ENCODE results near the gene SHISA5. TPM values are rescaled to one million over a fixed set of nuclear protein-coding genes. Genes with fewer than 3 reads are reported as not detected.

Gene SHISA5
- total RNA-seq, 1 experiment from 2014 or later: 192 TPM

- TF ChIP-seq, protein P1, sequence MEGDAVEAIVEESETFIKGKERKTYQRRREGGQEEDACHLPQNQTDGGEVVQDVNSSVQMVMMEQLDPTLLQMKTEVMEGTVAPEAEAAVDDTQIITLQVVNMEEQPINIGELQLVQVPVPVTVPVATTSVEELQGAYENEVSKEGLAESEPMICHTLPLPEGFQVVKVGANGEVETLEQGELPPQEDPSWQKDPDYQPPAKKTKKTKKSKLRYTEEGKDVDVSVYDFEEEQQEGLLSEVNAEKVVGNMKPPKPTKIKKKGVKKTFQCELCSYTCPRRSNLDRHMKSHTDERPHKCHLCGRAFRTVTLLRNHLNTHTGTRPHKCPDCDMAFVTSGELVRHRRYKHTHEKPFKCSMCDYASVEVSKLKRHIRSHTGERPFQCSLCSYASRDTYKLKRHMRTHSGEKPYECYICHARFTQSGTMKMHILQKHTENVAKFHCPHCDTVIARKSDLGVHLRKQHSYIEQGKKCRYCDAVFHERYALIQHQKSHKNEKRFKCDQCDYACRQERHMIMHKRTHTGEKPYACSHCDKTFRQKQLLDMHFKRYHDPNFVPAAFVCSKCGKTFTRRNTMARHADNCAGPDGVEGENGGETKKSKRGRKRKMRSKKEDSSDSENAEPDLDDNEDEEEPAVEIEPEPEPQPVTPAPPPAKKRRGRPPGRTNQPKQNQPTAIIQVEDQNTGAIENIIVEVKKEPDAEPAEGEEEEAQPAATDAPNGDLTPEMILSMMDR (IDR thresholded peaks at IDR 0.05; ENCODE audit: unreplicated experiment): no peak
- CTCF ChIA-PET: interaction anchor here (1.7 to 6.5 kb wide), 3 partner anchors 33 to 238 kb away, joined by 5 to 243 read pairs (median 10); no protein-coding TSS in a partner anchor
- no peak overlapping the region for H3K27ac Mint-ChIP-seq (ENCODE audit: unreplicated experiment)
- intact Hi-C loops (cut with micrococcal nuclease; ENCODE audit: unreplicated experiment): no loop called here
- DNase-seq: no peak
- no peaks in the 10 kb centered on the region for H3K27me3 Mint-ChIP-seq (ENCODE audit: unreplicated experiment)
- H3K9me3 Mint-ChIP-seq (ENCODE audit: low read depth, unreplicated experiment): no peaks in the 10 kb centered on the region
- H3K36me3 Mint-ChIP-seq (ENCODE audit: insufficient read depth, unreplicated experiment): peaks cover 26% of the 10 kb centered on the region
- no peak overlapping the region for H3K4me3 Mint-ChIP-seq (ENCODE audit: low read depth, unreplicated experiment)
- peaks cover 34% of the 10 kb centered on the region for H3K4me1 Mint-ChIP-seq (ENCODE audit: low read depth, unreplicated experiment)
- no TSS peak for BruUV-seq (replicated peaks)
Observed at GRCh38 chr3:48432411-48433371, 71.3 kb downstream of the SHISA5 start.

- Mint-ChIP-seq H3K27ac (ENCODE audit: unreplicated experiment) (peak overlapping the region; percentile 89), H3K36me3 (ENCODE audit: insufficient read depth, unreplicated experiment) (peaks cover 36% of the 10 kb centered on the region), H3K4me3 (ENCODE audit: low read depth, unreplicated experiment) (peak overlapping the region; percentile 27), H3K4me1 (ENCODE audit: low read depth, unreplicated experiment) (peaks cover 47% of the 10 kb centered on the region), H3K27me3 (ENCODE audit: unreplicated experiment) (no peaks in the 10 kb centered on the region), H3K9me3 (ENCODE audit: low read depth, unreplicated experiment) (no peaks in the 10 kb centered on the region)
- TF ChIP-seq, protein P1 (IDR thresholded peaks at IDR 0.05; ENCODE audit: unreplicated experiment): no peak
- BruUV-seq (replicated peaks): no TSS peak
- no peak for DNase-seq
- CTCF ChIA-PET: no interaction called here
- intact Hi-C loops (cut with micrococcal nuclease; ENCODE audit: unreplicated experiment): no loop called here
Observed at GRCh38 chr3:48431224-48432029, 72.5 kb downstream of the SHISA5 start.

DNA sequence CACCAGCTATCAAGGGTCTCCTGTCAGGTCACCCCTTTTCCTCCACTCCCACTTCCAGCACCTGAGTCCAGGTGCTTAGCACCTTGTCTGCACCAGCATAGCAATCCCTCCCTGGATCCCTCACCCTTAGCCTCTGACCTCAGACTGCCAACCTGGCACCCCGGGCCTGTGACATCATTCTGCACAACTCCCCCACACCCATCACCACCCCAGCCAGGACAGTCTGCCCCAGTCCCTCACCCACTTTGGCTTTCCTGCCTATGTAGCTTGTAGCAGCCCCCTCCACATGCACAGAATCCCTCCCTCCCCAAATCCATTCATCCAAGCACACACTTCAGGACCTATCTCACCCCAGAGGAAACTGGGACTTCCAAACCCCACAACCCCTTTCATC, 73.3 kb downstream of the SHISA5 start:
- Mint-ChIP-seq H3K27ac (ENCODE audit: unreplicated experiment) (peak overlapping the region; percentile 89), H3K9me3 (ENCODE audit: low read depth, unreplicated experiment) (no peaks in the 10 kb centered on the region), H3K4me3 (ENCODE audit: low read depth, unreplicated experiment) (peak overlapping the region; percentile 80), H3K36me3 (ENCODE audit: insufficient read depth, unreplicated experiment) (peaks cover 36% of the 10 kb centered on the region), H3K27me3 (ENCODE audit: unreplicated experiment) (no peaks in the 10 kb centered on the region), H3K4me1 (ENCODE audit: low read depth, unreplicated experiment) (peaks cover 54% of the 10 kb centered on the region)
- CTCF ChIA-PET: interaction anchor here (3.3 kb wide), 1 partner anchor 30 kb away, joined by 23 read pairs; no protein-coding TSS in a partner anchor
- DNase-seq: no peak
- TF ChIP-seq, protein P1 (IDR thresholded peaks at IDR 0.05; ENCODE audit: unreplicated experiment): no peak
- intact Hi-C loops (cut with micrococcal nuclease; ENCODE audit: unreplicated experiment): no loop called here
- BruUV-seq (replicated peaks): no TSS peak

DNA sequence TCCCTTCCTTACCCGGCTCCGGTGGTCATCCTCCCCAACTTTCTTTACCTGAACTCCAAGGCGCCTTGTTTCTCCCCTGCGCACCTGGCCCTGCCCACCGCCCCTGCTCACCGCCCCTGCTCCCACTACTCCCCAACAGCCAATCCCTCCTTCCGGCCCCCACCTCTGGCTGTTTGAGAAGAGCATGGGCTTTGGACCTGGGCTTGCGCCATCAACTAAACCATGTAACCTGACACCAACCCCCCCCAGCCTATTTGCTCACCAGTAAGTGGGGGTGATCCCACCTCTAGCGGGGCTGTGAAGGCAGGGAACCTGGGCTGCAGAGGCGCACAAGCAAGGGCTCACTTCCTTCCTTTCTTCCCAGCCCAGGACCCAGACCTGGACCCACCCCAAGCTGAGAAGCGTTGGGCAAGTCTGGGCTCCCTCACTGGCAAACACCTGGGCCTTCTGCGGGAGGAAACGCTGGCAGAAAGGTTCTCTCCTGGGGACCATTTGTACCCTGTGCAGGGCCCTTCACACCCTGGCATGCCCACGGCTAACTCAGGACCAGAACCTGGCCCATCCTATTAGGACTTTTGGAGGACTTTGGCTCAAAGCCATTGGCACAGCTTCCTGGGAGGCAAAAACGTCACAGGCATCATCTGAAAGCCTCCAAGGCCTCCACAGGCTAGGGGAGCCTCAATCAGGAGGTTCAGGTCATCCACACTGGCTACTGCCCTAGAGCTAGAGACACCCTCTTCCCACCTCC, 73.8 kb downstream of the SHISA5 start, which contains the start of gene PLXNB1:
Gene PLXNB1 (minus strand): TSS at position 127 of the 748 bp plus-strand sequence. CDS start 5,475 bp downstream, outside the sequence.
- TF ChIP-seq, protein P1 (IDR thresholded peaks at IDR 0.05; ENCODE audit: unreplicated experiment): no peak
- peak; percentile 85 for DNase-seq
- H3K27ac Mint-ChIP-seq (ENCODE audit: unreplicated experiment): peak within 1 kb of the TSS; percentile 89
- H3K36me3 Mint-ChIP-seq (ENCODE audit: insufficient read depth, unreplicated experiment): peaks cover 36% of the 10 kb centered on the region
- no peaks in the 10 kb centered on the region for H3K9me3 Mint-ChIP-seq (ENCODE audit: low read depth, unreplicated experiment)
- intact Hi-C loops (cut with micrococcal nuclease; ENCODE audit: unreplicated experiment): no loop called here
- no peaks in the 10 kb centered on the region for H3K27me3 Mint-ChIP-seq (ENCODE audit: unreplicated experiment)
- CTCF ChIA-PET: interaction anchor here (0.9 to 3.3 kb wide), 2 partner anchors 29 to 236 kb away, joined by 3 to 23 read pairs; no protein-coding TSS in a partner anchor
- H3K4me1 Mint-ChIP-seq (ENCODE audit: low read depth, unreplicated experiment): peaks cover 60% of the 10 kb centered on the region
- TSS peak; percentile 51 for BruUV-seq (replicated peaks)
- peak within 1 kb of the TSS; percentile 80 for H3K4me3 Mint-ChIP-seq (ENCODE audit: low read depth, unreplicated experiment)
